Naive thymus-derived CD4-positive, alpha-beta T cell (primary cell): ENCODE measurements around the gene NELL2. TPM values are rescaled to one million over a fixed set of nuclear protein-coding genes. Genes with fewer than 3 reads are reported as not detected.

Experiments
- ATAC-seq: fragments of 150-1000 bp; cut with Tn5 transposase; 2 replicates; pipeline ENCODE4 v1.10.0; 2021; ENCODE audit warnings: mild to moderate bottlenecking, moderate library complexity
- CTCF ChIA-PET: fragments of 350-600 bp; sonication (Branson Sonifier 250); formaldehyde crosslinking; loops from one replicate; lab custom pipeline; 2021; ENCODE audit warnings: antibody characterized with exemption; lab: Charles Lee
- POLR2A ChIA-PET: fragments of 350-600 bp; sonication (Branson Sonifier 250); formaldehyde crosslinking; loops from one replicate; lab custom pipeline; 2021; ENCODE audit warnings: antibody characterized with exemption, inconsistent platforms; lab: Charles Lee
- DNase-seq, 9 donors: peaks; one replicate each; pipeline versions ENCODE4 v3.0.0 to v3.0.0-alpha.2; 2020 to 2022; ENCODE audit warnings: mixed read lengths in 1 of 9
- H3K27ac ChIP-seq: one replicate; pipeline ENCODE4 v1.7.0; 2013; ENCODE audit warnings: mild to moderate bottlenecking, low read depth, low read length, moderate library complexity
- H3K27me3 ChIP-seq, 2 donors: one replicate each; pipeline ENCODE4 v1.7.0; 2013; ENCODE audit warnings: low read length in 2 of 2, mild to moderate bottlenecking in 2 of 2, moderate library complexity in 2 of 2; ENCODE audit not compliant: control insufficient read depth in 2 of 2, insufficient read depth in 2 of 2
- H3K36me3 ChIP-seq, 3 experiments: 1 replicate in 2 of 3; 2 replicates in 1 of 3; pipeline ENCODE4 v1.7.0; 2013; ENCODE audit warnings: low read length in 3 of 3, mild to moderate bottlenecking in 3 of 3, moderate library complexity in 1 of 3; ENCODE audit not compliant: insufficient read depth in 3 of 3, control insufficient read depth in 2 of 3
- H3K4me1 ChIP-seq, 2 donors: one replicate each; pipeline ENCODE4 v1.7.0; 2013; ENCODE audit warnings: low read length in 2 of 2, mild to moderate bottlenecking in 2 of 2, moderate library complexity in 1 of 2; ENCODE audit not compliant: control insufficient read depth in 2 of 2, insufficient read depth in 2 of 2
- H3K4me3 ChIP-seq: 2 replicates; pipeline ENCODE4 v1.7.0; 2013; ENCODE audit warnings: mild to moderate bottlenecking, low read length
- H3K9me3 ChIP-seq, 3 experiments: 1 replicate in 2 of 3; 2 replicates in 1 of 3; pipeline ENCODE4 v1.7.0; 2013; ENCODE audit warnings: low read length in 3 of 3; ENCODE audit not compliant: control insufficient read depth in 2 of 3
- H3K27ac Mint-ChIP-seq, 9 donors: one replicate each; pipeline ENCODE4 v1.8.0; 2020 to 2022; ENCODE audit warnings: mixed read lengths in 9 of 9, mild to moderate bottlenecking in 8 of 9, moderate library complexity in 5 of 9, inconsistent platforms in 2 of 9
- H3K27me3 Mint-ChIP-seq, 5 donors: one replicate each; pipeline ENCODE4 v1.8.0; 2021 to 2022; ENCODE audit warnings: mixed read lengths in 5 of 5, mild to moderate bottlenecking in 1 of 5
- H3K36me3 Mint-ChIP-seq, 5 donors: one replicate each; pipeline ENCODE4 v1.8.0; 2020 to 2022; ENCODE audit warnings: mixed read lengths in 5 of 5, mild to moderate bottlenecking in 3 of 5, inconsistent platforms in 1 of 5
- H3K4me1 Mint-ChIP-seq, 7 donors: one replicate each; pipeline ENCODE4 v1.8.0; 2020 to 2022; ENCODE audit warnings: mixed read lengths in 7 of 7, mild to moderate bottlenecking in 3 of 7, inconsistent platforms in 1 of 7
- H3K4me3 Mint-ChIP-seq, 10 donors: one replicate each; pipeline ENCODE4 v1.8.0; 2020 to 2022; ENCODE audit warnings: mild to moderate bottlenecking in 10 of 10, mixed read lengths in 10 of 10, moderate library complexity in 6 of 10, inconsistent platforms in 2 of 10
- H3K9me3 Mint-ChIP-seq, 11 donors: one replicate each; pipeline ENCODE4 v1.8.0; 2020 to 2022; ENCODE audit warnings: mixed read lengths in 11 of 11, mild to moderate bottlenecking in 4 of 11, inconsistent platforms in 1 of 11, moderate library complexity in 1 of 11
- intact Hi-C, 2 donors: fragments of 100-400 bp; cut with micrococcal nuclease; formaldehyde crosslinking; loops; one replicate each; pipeline ENCODE4 v1.15.1; 2023
- polyA plus RNA-seq, 2 donors: library from polyadenylated mRNA; unstranded; fragments of 300-500 nt; fragmentation: Illumina TruSeq; gene quantifications; one replicate each; pipeline ENCODE4 v1.2.3, GENCODE V29; 2021
- total RNA-seq, 6 experiments: library from RNA in 5 of 6; stranded (reverse) in 5 of 6; gene quantifications; 1 replicate in 5 of 6; 2 replicates in 1 of 6; pipeline ENCODE4 v1.2.3 and lab custom pipeline; 2021 to 2026

The NELL2 gene
- total and polyA plus RNA-seq, 7 experiments from 2014 or later = 60.9 to 414 (median 228) TPM

GRCh38 chr12:44728566-44728965 lies 147.5 kb downstream of the NELL2 start:
- intact Hi-C loops = no loop called here
- H3K9me3 ChIP-seq = peaks cover 0 to 7% (median 0%) of the 10 kb centered on the region in 3 experiments
- POLR2A ChIA-PET = no interaction called here
- ATAC-seq (no peak), DNase-seq (no peak)
- H3K4me1 ChIP-seq = no peaks in the 10 kb centered on the region
- Mint-ChIP-seq H3K9me3 (peaks cover 8 to 76% (median 26%) of the 10 kb centered on the region in 11 donors), H3K4me3 (peak overlapping the region in 1 of 10 donors; percentile 6), H3K4me1 (peaks cover 0 to 34% (median 12%) of the 10 kb centered on the region in 7 donors), H3K27ac (peak overlapping the region in 1 of 9 donors; percentile 28), H3K27me3 (no peaks in the 10 kb centered on the region), H3K36me3 (peaks cover 12 to 82% (median 56%) of the 10 kb centered on the region in 5 donors)
- CTCF ChIA-PET = no interaction called here
- no peaks in the 10 kb centered on the region for H3K36me3 ChIP-seq
- H3K27ac ChIP-seq = no peak overlapping the region
- H3K4me3 ChIP-seq = no peak overlapping the region
- H3K27me3 ChIP-seq = no peaks in the 10 kb centered on the region

DNA sequence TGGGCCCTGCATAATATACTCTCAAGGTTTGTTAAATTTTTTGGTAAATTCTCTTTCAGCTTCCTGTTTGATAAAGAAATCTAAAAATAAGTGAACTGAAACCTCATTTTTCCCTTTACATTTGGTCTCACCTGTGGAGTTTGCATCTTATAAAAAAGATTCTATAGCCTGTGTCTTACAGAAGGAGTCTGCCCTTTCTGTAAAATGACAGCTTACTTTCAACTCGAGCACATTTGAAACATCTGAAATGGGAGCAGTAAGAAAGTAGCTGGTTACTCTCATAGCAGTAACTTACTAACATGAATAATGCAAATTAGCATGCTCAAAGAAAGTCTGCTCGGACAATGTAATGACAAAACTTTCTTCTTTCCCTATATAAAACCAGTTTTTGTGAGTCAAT lies 155.8 kb downstream of the NELL2 start:
- CTCF ChIA-PET = no interaction called here
- Histone ChIP-seq H3K27ac (no peak overlapping the region), H3K9me3 (no peaks in the 10 kb centered on the region), H3K36me3 (no peaks in the 10 kb centered on the region), H3K27me3 (no peaks in the 10 kb centered on the region), H3K4me1 (no peaks in the 10 kb centered on the region), H3K4me3 (no peak overlapping the region)
- H3K4me1 Mint-ChIP-seq = peaks cover 0 to 76% (median 29%) of the 10 kb centered on the region in 7 donors
- H3K27me3 Mint-ChIP-seq = no peaks in the 10 kb centered on the region
- intact Hi-C loops = loop anchor here in 1 of 2 donors (5.0 kb wide), 2 partner anchors 37 to 157 kb away; partner anchors contain the start of gene NELL2
- DNase-seq = no peak
- peaks cover 0 to 22% (median 3%) of the 10 kb centered on the region in 11 donors for H3K9me3 Mint-ChIP-seq
- no peak for ATAC-seq
- POLR2A ChIA-PET = no interaction called here
- peaks cover 2 to 34% (median 12%) of the 10 kb centered on the region in 5 donors for H3K36me3 Mint-ChIP-seq
- peak overlapping the region in 2 of 9 donors; percentile 12 to 33 for H3K27ac Mint-ChIP-seq
- no peak overlapping the region for H3K4me3 Mint-ChIP-seq

DNA sequence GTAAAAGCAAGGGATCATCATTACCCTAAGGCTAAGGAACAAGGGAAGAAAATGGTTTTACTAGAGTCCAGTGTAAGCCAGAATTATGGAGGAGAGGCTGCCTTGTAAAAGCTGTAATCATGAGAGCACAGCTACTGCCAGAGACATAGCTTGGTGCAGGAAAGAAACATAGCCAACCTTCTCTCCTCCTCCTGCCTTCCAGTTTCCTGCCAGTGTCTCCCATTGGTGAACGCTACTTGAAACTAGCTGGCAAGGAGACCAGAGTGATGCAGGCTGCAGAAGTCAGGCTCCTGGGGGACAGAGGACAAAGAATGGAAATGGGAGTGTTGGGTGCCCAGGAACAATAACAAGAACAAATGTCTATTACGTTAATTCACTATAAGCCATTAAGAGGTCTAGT lies 158.5 kb downstream of the NELL2 start:
- H3K4me3 ChIP-seq = no peak overlapping the region
- peaks cover 0 to 22% (median 4%) of the 10 kb centered on the region in 5 donors for H3K36me3 Mint-ChIP-seq
- intact Hi-C loops = no loop called here
- no peaks in the 10 kb centered on the region for H3K27me3 Mint-ChIP-seq
- ATAC-seq (no peak), DNase-seq (no peak)
- POLR2A ChIA-PET = no interaction called here
- peaks cover 0 to 58% (median 16%) of the 10 kb centered on the region in 7 donors for H3K4me1 Mint-ChIP-seq
- no peaks in the 10 kb centered on the region for H3K9me3 ChIP-seq
- H3K4me3 Mint-ChIP-seq = no peak overlapping the region
- no peaks in the 10 kb centered on the region for H3K27me3 ChIP-seq
- no peak overlapping the region for H3K27ac ChIP-seq
- H3K36me3 ChIP-seq = no peaks in the 10 kb centered on the region
- CTCF ChIA-PET = interaction anchor here (0.9 kb wide), 1 partner anchor 11 kb away, joined by 3 read pairs; no protein-coding TSS in a partner anchor
- H3K9me3 Mint-ChIP-seq = peaks cover 0 to 4% (median 0%) of the 10 kb centered on the region in 11 donors
- peak overlapping the region in 1 of 9 donors; percentile 22 for H3K27ac Mint-ChIP-seq
- H3K4me1 ChIP-seq = no peaks in the 10 kb centered on the region

DNA sequence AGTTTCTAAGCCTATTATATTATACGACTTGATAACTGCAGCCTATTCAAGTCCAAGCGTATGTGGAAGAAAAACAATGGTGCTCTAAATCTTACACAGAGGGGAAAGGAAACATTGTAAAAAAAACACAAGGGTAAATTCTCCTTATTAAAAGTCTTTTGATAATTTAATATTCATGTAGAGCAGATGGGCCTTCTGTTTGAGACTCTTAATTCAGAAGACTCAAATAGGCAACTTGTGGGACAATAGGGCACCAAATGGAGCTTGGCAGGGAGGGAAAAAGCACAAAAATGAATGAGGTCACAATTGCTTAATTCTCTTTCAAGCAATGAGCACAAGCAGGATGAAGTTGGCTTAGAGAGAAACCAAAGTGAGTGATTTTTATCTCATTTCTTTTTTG lies 159.4 kb downstream of the NELL2 start:
- Histone ChIP-seq H3K27me3 (no peaks in the 10 kb centered on the region), H3K27ac (no peak overlapping the region), H3K36me3 (peaks cover 0 to 5% (median 5%) of the 10 kb centered on the region in 3 experiments), H3K4me1 (no peaks in the 10 kb centered on the region), H3K9me3 (no peaks in the 10 kb centered on the region), H3K4me3 (no peak overlapping the region)
- no peak overlapping the region for H3K4me3 Mint-ChIP-seq
- ChIA-PET CTCF (no interaction called here), POLR2A (no interaction called here)
- ATAC-seq (no peak), DNase-seq (no peak)
- no peaks in the 10 kb centered on the region for H3K27me3 Mint-ChIP-seq
- peaks cover 0 to 1% (median 0%) of the 10 kb centered on the region in 11 donors for H3K9me3 Mint-ChIP-seq
- peaks cover 0 to 49% (median 16%) of the 10 kb centered on the region in 7 donors for H3K4me1 Mint-ChIP-seq
- intact Hi-C loops = no loop called here
- H3K27ac Mint-ChIP-seq = peak overlapping the region in 1 of 9 donors; percentile 22
- peaks cover 0 to 27% (median 1%) of the 10 kb centered on the region in 5 donors for H3K36me3 Mint-ChIP-seq

- H3K4me1 ChIP-seq = no peaks in the 10 kb centered on the region
- ATAC-seq (no peak), DNase-seq (no peak)
- no peaks in the 10 kb centered on the region for H3K27me3 Mint-ChIP-seq
- H3K27me3 ChIP-seq = no peaks in the 10 kb centered on the region
- peak overlapping the region in 1 of 9 donors; percentile 6 for H3K27ac Mint-ChIP-seq
- H3K9me3 ChIP-seq = no peaks in the 10 kb centered on the region
- intact Hi-C loops = no loop called here
- ChIA-PET CTCF (interaction anchor here (0.5 kb wide), 1 partner anchor 212 kb away, joined by 3 read pairs; no protein-coding TSS in a partner anchor), POLR2A (interaction anchor here (0.8 kb wide), 1 partner anchor 62 kb away, joined by 3 read pairs; no protein-coding TSS in a partner anchor)
- no peaks in the 10 kb centered on the region for H3K9me3 Mint-ChIP-seq
- no peak overlapping the region for H3K4me3 Mint-ChIP-seq
- peaks cover 5 to 51% (median 17%) of the 10 kb centered on the region in 5 donors for H3K36me3 Mint-ChIP-seq
- H3K4me3 ChIP-seq = no peak overlapping the region
- peaks cover 0 to 33% (median 14%) of the 10 kb centered on the region in 3 experiments for H3K36me3 ChIP-seq
- peaks cover 0 to 12% (median 0%) of the 10 kb centered on the region in 7 donors for H3K4me1 Mint-ChIP-seq
- no peak overlapping the region for H3K27ac ChIP-seq
Measured at GRCh38 chr12:44711736-44712135, 164.4 kb downstream of the NELL2 start.

- Mint-ChIP-seq H3K27ac (peak overlapping the region in 2 of 9 donors; percentile 0 to 54), H3K27me3 (no peaks in the 10 kb centered on the region), H3K9me3 (no peaks in the 10 kb centered on the region), H3K4me3 (no peak overlapping the region), H3K4me1 (peaks cover 0 to 9% (median 0%) of the 10 kb centered on the region in 7 donors), H3K36me3 (peaks cover 5 to 52% (median 17%) of the 10 kb centered on the region in 5 donors)
- Histone ChIP-seq H3K9me3 (no peaks in the 10 kb centered on the region), H3K27me3 (no peaks in the 10 kb centered on the region), H3K27ac (no peak overlapping the region), H3K4me3 (no peak overlapping the region), H3K4me1 (no peaks in the 10 kb centered on the region), H3K36me3 (peaks cover 0 to 33% (median 14%) of the 10 kb centered on the region in 3 experiments)
- ATAC-seq (no peak), DNase-seq (no peak)
- CTCF ChIA-PET = no interaction called here
- POLR2A ChIA-PET = no interaction called here
- intact Hi-C loops = no loop called here
Measured at GRCh38 chr12:44709166-44709565, 166.9 kb downstream of the NELL2 start.

DNA sequence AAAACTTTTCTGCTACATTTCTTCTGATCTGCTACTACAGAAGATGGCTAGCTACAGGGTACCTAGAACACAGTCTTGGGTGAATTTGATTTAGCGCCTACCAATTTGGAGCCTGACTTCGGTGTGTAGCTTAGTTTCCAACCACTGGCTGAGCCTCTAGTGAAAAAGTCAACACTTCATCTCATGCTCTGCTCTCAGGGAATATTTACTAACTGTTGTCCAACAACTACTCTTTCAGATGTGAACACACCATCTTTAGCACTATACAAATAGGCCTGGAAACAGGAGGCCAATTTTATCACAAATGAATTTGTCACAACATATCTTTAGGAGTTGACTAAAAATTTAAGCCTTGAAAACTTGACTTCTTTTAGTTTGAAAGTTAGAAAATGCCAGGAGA lies 167.9 kb downstream of the NELL2 start:
- Histone ChIP-seq H3K9me3 (no peaks in the 10 kb centered on the region), H3K4me3 (no peak overlapping the region), H3K36me3 (peaks cover 0 to 33% (median 21%) of the 10 kb centered on the region in 3 experiments), H3K27ac (no peak overlapping the region), H3K4me1 (no peaks in the 10 kb centered on the region), H3K27me3 (no peaks in the 10 kb centered on the region)
- ChIA-PET CTCF (no interaction called here), POLR2A (no interaction called here)
- Mint-ChIP-seq H3K36me3 (peaks cover 5 to 48% (median 17%) of the 10 kb centered on the region in 5 donors), H3K27ac (no peak overlapping the region), H3K4me1 (peaks cover 0 to 9% (median 0%) of the 10 kb centered on the region in 7 donors), H3K4me3 (no peak overlapping the region), H3K27me3 (no peaks in the 10 kb centered on the region), H3K9me3 (no peaks in the 10 kb centered on the region)
- intact Hi-C loops = no loop called here
- no peak for DNase-seq
- no peak for ATAC-seq
